ENCODE data around the gene LRRC8C. TPM values are rescaled to one million over a fixed set of nuclear protein-coding genes. Genes with fewer than 3 reads are reported as not detected.

The LRRC8C gene
- total and polyA plus RNA-seq, 10 of the 15 experiments (the other 5 are each of a cell fraction or from before 2014, with no cell fraction given): 2.3 to 16.3 (median 10.8) TPM

DNA sequence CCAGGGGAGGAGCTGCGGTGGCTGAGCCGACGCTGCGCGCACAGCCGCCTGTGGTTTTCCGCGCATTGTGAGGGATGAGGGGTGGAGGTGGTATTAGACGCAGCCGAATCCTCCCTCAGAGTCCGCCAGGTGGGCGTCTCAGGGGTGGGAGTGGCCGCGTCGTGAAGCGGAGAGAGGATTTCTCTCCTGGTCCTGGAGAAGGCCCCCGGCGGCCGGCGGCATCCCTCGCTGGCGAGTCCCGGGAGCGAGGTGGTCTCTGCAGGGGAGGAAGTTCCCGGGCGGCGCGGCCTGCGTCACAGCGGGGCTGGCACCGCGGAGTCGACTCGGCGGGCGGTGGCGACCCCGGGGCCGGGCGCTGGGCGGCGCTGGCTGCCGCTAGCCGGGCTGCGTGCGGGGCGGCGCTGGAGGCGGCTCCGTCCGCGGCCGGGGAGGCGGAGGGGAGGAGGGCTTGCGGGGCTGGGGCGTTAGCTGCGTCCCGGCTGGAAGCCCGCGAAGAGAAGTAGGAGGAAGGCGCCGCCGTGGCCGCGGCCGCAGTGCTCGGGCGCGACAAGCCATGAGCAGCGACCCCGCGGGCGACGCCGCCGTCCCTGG lies at the start of gene LRRC8C (continued):
- TF ChIP-seq HSF1 (IDR thresholded peaks at IDR 0.05; ENCODE audit: low read depth, low read length) (no peak), ZBTB4 (CRISPR knock-in tag; IDR thresholded peaks at IDR 0.05) (no peak), SMC3 (IDR thresholded peaks at IDR 0.05; ENCODE audit: borderline replicate concordance, low read length) (peak; percentile 26; the same call in 1 of the 2 replicates), MEF2A (IDR thresholded peaks at IDR 0.05; ENCODE audit: insufficient read depth, low read depth, low read length) (0 out of 2 replicates have a peak, but pooled peaks have one; percentile 22), STAT3 (IDR thresholded peaks at IDR 0.05; ENCODE audit: low read depth, low read length) (no peak), IRF4 (IDR thresholded peaks at IDR 0.05; ENCODE audit: low read depth, low read length) (no peak), RAD51 (IDR thresholded peaks at IDR 0.05) (no peak), SUPT20H (IDR thresholded peaks at IDR 0.05; ENCODE audit: borderline replicate concordance, control insufficient read depth, low read depth, low read length) (no peak), ATF7 (IDR thresholded peaks at IDR 0.05; ENCODE audit: low read depth) (peak; percentile 40; the same call in 1 of the 2 replicates), EGR1 (IDR thresholded peaks at IDR 0.05; ENCODE audit: borderline replicate concordance in 1 of 2, low read depth in 2 of 2, low read length in 2 of 2) (no peak), SPI1 (IDR thresholded peaks at IDR 0.05; ENCODE audit: borderline replicate concordance, insufficient read depth, low read depth, low read length) (peak; percentile 57; the same call in 1 of the 2 replicates), ZNF384 (IDR thresholded peaks at IDR 0.05; ENCODE audit: borderline replicate concordance, low read depth, low read length) (no peak), IRF5 (IDR thresholded peaks at IDR 0.05; ENCODE audit: borderline replicate concordance) (no peak), MYB (IDR thresholded peaks at IDR 0.05; ENCODE audit: borderline replicate concordance, low read depth, low read length) (no peak), GABPA (IDR thresholded peaks at IDR 0.05; ENCODE audit: low read depth) (no peak), GATAD2B (conservative IDR thresholded peaks at IDR 0.05; ENCODE audit: low read depth) (peak; percentile 88), TARDBP (IDR thresholded peaks at IDR 0.05; ENCODE audit: borderline replicate concordance) (no peak), ATF2 (IDR thresholded peaks at IDR 0.05; ENCODE audit: low read length) (no peak)
- TF ChIP-seq, protein P1, sequence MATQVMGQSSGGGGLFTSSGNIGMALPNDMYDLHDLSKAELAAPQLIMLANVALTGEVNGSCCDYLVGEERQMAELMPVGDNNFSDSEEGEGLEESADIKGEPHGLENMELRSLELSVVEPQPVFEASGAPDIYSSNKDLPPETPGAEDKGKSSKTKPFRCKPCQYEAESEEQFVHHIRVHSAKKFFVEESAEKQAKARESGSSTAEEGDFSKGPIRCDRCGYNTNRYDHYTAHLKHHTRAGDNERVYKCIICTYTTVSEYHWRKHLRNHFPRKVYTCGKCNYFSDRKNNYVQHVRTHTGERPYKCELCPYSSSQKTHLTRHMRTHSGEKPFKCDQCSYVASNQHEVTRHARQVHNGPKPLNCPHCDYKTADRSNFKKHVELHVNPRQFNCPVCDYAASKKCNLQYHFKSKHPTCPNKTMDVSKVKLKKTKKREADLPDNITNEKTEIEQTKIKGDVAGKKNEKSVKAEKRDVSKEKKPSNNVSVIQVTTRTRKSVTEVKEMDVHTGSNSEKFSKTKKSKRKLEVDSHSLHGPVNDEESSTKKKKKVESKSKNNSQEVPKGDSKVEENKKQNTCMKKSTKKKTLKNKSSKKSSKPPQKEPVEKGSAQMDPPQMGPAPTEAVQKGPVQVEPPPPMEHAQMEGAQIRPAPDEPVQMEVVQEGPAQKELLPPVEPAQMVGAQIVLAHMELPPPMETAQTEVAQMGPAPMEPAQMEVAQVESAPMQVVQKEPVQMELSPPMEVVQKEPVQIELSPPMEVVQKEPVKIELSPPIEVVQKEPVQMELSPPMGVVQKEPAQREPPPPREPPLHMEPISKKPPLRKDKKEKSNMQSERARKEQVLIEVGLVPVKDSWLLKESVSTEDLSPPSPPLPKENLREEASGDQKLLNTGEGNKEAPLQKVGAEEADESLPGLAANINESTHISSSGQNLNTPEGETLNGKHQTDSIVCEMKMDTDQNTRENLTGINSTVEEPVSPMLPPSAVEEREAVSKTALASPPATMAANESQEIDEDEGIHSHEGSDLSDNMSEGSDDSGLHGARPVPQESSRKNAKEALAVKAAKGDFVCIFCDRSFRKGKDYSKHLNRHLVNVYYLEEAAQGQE (IDR thresholded peaks at IDR 0.05; ENCODE audit: low read depth, low read length): no peak
